HG03575 (cell line): ENCODE results near the gene ZSWIM7.
"Not testable (repeated sequence)": the region's sequence is repeated elsewhere in the genome, so short reads cannot be mapped to it uniquely, and the experiment has no call there.

ENCODE experiments used
- ATAC-seq: cut with Tn5 transposase; IDR thresholded peaks from one replicate; pipeline ENCODE4 v1.9.1; 2021; ENCODE audit not compliant: unreplicated experiment, insufficient number of reproducible peaks, low FRiP score; ENCODE audit errors: extremely low read depth

ZSWIM7 gene

GRCh38 chr17:15943971-15944758 lies 55.3 kb downstream of the ZSWIM7 start:
- ATAC-seq = no peak

GRCh38 chr17:15942207-15942833 lies 57.2 kb downstream of the ZSWIM7 start:
- ATAC-seq = no peak

- ATAC-seq = no peak
Observed at GRCh38 chr17:15941781-15942180, 57.7 kb downstream of the ZSWIM7 start.

GRCh38 chr17:15936481-15936880 lies 63.0 kb downstream of the ZSWIM7 start:
- ATAC-seq = not testable (repeated sequence)

DNA sequence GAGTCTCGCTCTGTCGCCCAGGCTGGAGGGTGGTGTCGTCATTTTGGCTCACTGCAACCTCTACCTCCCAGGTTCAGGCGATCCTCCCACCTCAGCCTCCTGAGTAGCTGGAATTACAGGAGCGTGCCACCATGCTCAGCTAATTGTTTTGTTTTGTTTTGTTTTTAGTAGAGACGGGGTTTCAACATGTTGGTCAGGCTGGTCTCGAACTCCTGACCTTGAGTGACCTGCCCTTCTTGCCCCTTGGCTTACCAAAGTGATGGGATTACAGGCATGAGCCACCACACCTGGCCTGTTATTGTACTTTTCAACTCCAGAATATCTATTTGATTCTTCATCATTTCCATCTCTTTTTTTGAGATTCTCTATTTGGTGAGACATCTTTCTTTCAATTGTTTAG lies 63.6 kb downstream of the ZSWIM7 start:
- no peak for ATAC-seq

DNA sequence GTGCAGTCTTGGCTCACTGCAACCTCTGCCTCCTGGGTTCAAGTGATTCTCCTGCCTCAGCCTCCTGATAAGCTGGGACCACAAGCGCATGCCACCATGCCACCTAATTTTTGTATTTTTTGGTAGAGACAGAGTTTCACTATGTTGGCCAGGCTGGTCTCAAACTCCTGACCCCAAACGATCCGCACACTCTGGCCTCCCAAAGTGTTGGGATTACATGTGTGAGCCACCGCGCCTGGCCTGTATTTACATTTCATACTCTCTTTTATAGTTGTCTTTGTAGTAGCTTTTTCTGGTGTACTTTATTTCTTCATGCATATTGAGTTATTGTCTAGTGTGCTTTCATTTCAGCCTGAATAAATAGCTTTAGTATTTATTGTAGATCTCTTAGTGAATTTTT lies 64.6 kb downstream of the ZSWIM7 start:
- no peak for ATAC-seq

- no peak for ATAC-seq
Observed at GRCh38 chr17:15931394-15931793, 68.1 kb downstream of the ZSWIM7 start.

- ATAC-seq = no peak
Observed at GRCh38 chr17:15930426-15930825, 69.1 kb downstream of the ZSWIM7 start.

GRCh38 chr17:15929941-15930340 lies 69.6 kb downstream of the ZSWIM7 start:
- ATAC-seq = no peak

GRCh38 chr17:15928286-15928785 lies 71.2 kb downstream of the ZSWIM7 start:
- no peak for ATAC-seq
